Spleen (tissue), 11 donors: ENCODE results near the gene LRP1. TPM values are rescaled to one million over a fixed set of nuclear protein-coding genes. Genes with fewer than 3 reads are reported as not detected.

Source experiments
- DNase-seq: peaks from one replicate; pipeline ENCODE4 v3.0.0-alpha.2; 2020
- H3K27ac ChIP-seq, 8 donors: fragments of 200-600 bp; sonication (generic) in 7 of 8; 1 replicate in 4 of 8; 2 replicates in 4 of 8; pipeline versions ENCODE4 v1.5.0 to v1.8.0; 2016 to 2021; ENCODE audit warnings: inconsistent platforms in 4 of 8, mild to moderate bottlenecking in 4 of 8, moderate library complexity in 1 of 8
- H3K27me3 ChIP-seq, 7 donors: fragments of 200-600 bp; sonication (generic) in 6 of 7; replicated peaks in 1 of 7; 1 replicate in 4 of 7; 2 replicates in 3 of 7; pipeline versions ENCODE4 v1.5.0 to v1.8.0; 2016 to 2021; ENCODE audit warnings: inconsistent platforms in 3 of 7, mild to moderate bottlenecking in 1 of 7
- H3K36me3 ChIP-seq, 6 donors: fragments of 200-600 bp; sonication (generic) in 5 of 6; 1 replicate in 4 of 6; 2 replicates in 2 of 6; pipeline versions ENCODE4 v1.5.0 to v1.8.0; 2016 to 2021; ENCODE audit warnings: inconsistent platforms in 2 of 6
- H3K4me1 ChIP-seq, 6 donors: fragments of 200-600 bp; sonication (generic) in 5 of 6; 1 replicate in 3 of 6; 2 replicates in 3 of 6; pipeline versions ENCODE4 v1.5.0 to v1.8.0; 2016 to 2021; ENCODE audit warnings: inconsistent platforms in 3 of 6
- H3K4me3 ChIP-seq, 8 donors: fragments of 200-600 bp; sonication (generic) in 7 of 8; 1 replicate in 4 of 8; 2 replicates in 4 of 8; pipeline versions ENCODE4 v1.5.0 to v1.8.0; 2016 to 2021; ENCODE audit warnings: inconsistent platforms in 4 of 8, mild to moderate bottlenecking in 4 of 8, moderate library complexity in 2 of 8
- H3K9me3 ChIP-seq, 8 donors: fragments of 200-600 bp; sonication (generic) in 7 of 8; 1 replicate in 4 of 8; 2 replicates in 4 of 8; pipeline versions ENCODE4 v1.5.0 to v1.8.0; 2016 to 2021; ENCODE audit warnings: inconsistent platforms in 4 of 8
- CTCF ChIP-seq, 11 experiments: fragments of 200-600 bp in 7 of 11; fragments of 450-650 bp in 4 of 11; sonication (generic) in 4 of 11; IDR thresholded peaks in 8 of 11; conservative IDR thresholded peaks in 3 of 11; 1 replicate in 7 of 11; 2 replicates in 4 of 11; pipeline versions ENCODE4 v1.4.0 to v1.8.0; 2016 to 2021; ENCODE audit warnings: antibody characterized with exemption in 11 of 11, inconsistent platforms in 4 of 11, mild to moderate bottlenecking in 1 of 11
- POLR2A ChIP-seq, 3 donors: fragments of 450-650 bp; IDR thresholded peaks; one replicate each; pipeline ENCODE4 v1.5.1; 2017; ENCODE audit warnings: antibody characterized with exemption in 3 of 3, mild to moderate bottlenecking in 1 of 3
- POLR2AphosphoS5 ChIP-seq, 3 donors: sonication (generic); formaldehyde crosslinking; IDR thresholded peaks; one replicate each; pipeline ENCODE4 v1.5.1; 2017; ENCODE audit warnings: antibody characterized with exemption in 3 of 3
- WGBS, 5 donors: extraction: QIAGEN DNeasy Blood & Tissue Kit in 3 of 5; methylation state at CpG; one replicate each; pipeline versions ENCODE4 v1.1.5 to v1.1.7; 2013 to 2018; 5-methylcytosine and 5-hydroxymethylcytosine counted together
- intact Hi-C: fragments of 100-400 bp; cut with DNase I; formaldehyde crosslinking; loops from one replicate; pipeline ENCODE4 v1.15.0; 2023; ENCODE audit warnings: low total_unique reads
- polyA plus RNA-seq, 3 donors: library from polyadenylated mRNA; stranded (reverse); fragments of 200-250 nt; gene quantifications; one replicate each; pipeline ENCODE4 v1.2.1, GENCODE V29; 2013
- total RNA-seq, 7 donors: library from RNA; depleted of rRNA in 3 of 7; stranded (reverse); fragments of >200 nt in 3 of 7; fragmentation: NEBNext Ultra II Directional in 4 of 7; extraction: Animal tissue kit (Norgen Biotek cat#: 25700) in 4 of 7; gene quantifications; one replicate each; pipeline versions ENCODE4 v1.1.0 to v1.2.1, GENCODE V29; 2016 to 2021
- donor health status: healthy with polysubstance abuse.
- donor health status: DM: no; HTN: no; CAD: no; lungs with moderate emphysema.
- donor health status: DM: no; HTN: no; CAD: no.
- donor health status: Bipolar disorder and iron deficiency.
- donor health status: healthy.
- donor health status: DM: no; HTN: no; CAD: no.
- donor health status: DM: yes; HTN: yes; CAD: no.

LRP1 gene
- total and polyA plus RNA-seq, 10 donors: 8.9 to 216 (median 159) TPM

- 86 to 91% (median 89%) methylated on average over 24 to 27 of the region's 27 CpGs for WGBS, 5 donors
- Histone ChIP-seq H3K4me3 (no peak overlapping the region), H3K27me3 (peaks cover 0 to 50% (median 36%) of the 10 kb centered on the region in 7 donors), H3K36me3 (peaks cover 0 to 60% (median 8%) of the 10 kb centered on the region in 6 donors), H3K4me1 (peaks cover 15 to 44% (median 39%) of the 10 kb centered on the region in 6 donors), H3K9me3 (no peaks in the 10 kb centered on the region), H3K27ac (no peak overlapping the region)
- no peak for DNase-seq
- intact Hi-C loops: no loop called here
- TF ChIP-seq POLR2A (IDR thresholded peaks at IDR 0.05): no peak
- no peak for TF ChIP-seq POLR2AphosphoS5 (IDR thresholded peaks at IDR 0.05)
- TF ChIP-seq CTCF (IDR thresholded peaks at IDR 0.05 in 8 of 11, conservative IDR thresholded peaks at IDR 0.05 in 3 of 11): no peak
Measured at GRCh38 chr12:57211791-57212700, 83.8 kb downstream of the LRP1 start.

GRCh38 chr12:57212701-57213057 is 84.4 kb downstream of the LRP1 start:
- no peak for DNase-seq

GRCh38 chr12:57213058-57213715 is 84.9 kb downstream of the LRP1 start:
- 3 to 8% (median 6%) methylated on average over 16 of the region's 16 CpGs for WGBS, 5 donors
- Histone ChIP-seq H3K4me1 (peaks cover 21 to 55% (median 46%) of the 10 kb centered on the region in 6 donors), H3K27ac (no peak overlapping the region)

More at GRCh38 chr12:57212701-57213057, 84.4 kb downstream of the LRP1 start:
- H3K9me3 ChIP-seq: no peaks in the 10 kb centered on the region
- H3K36me3 ChIP-seq: peaks cover 0 to 54% (median 8%) of the 10 kb centered on the region in 6 donors
- peaks cover 0 to 57% (median 42%) of the 10 kb centered on the region in 7 donors for H3K27me3 ChIP-seq
- intact Hi-C loops: no loop called here
- TF ChIP-seq POLR2A (IDR thresholded peaks at IDR 0.05) (no peak), POLR2AphosphoS5 (IDR thresholded peaks at IDR 0.05) (peak in 1 of 3 donors; percentile 8)
- H3K4me1 ChIP-seq: peaks cover 21 to 50% (median 45%) of the 10 kb centered on the region in 6 donors
- H3K4me3 ChIP-seq: no peak overlapping the region
- H3K27ac ChIP-seq: no peak overlapping the region
- WGBS, 5 donors: 72 to 87% (median 85%) methylated on average over 7 of the region's 7 CpGs

More at GRCh38 chr12:57213058-57213715, 84.9 kb downstream of the LRP1 start:
- intact Hi-C loops: no loop called here
- Histone ChIP-seq H3K36me3 (peaks cover 0 to 49% (median 8%) of the 10 kb centered on the region in 6 donors), H3K27me3 (peaks cover 0 to 62% (median 47%) of the 10 kb centered on the region in 7 donors), H3K4me3 (no peak overlapping the region), H3K9me3 (no peaks in the 10 kb centered on the region)
- TF ChIP-seq CTCF (IDR thresholded peaks at IDR 0.05 in 8 of 11, conservative IDR thresholded peaks at IDR 0.05 in 3 of 11) (peak; percentile 89 to 99 (median 96)), POLR2AphosphoS5 (IDR thresholded peaks at IDR 0.05) (peak; percentile 44 to 69 (median 66)), POLR2A (IDR thresholded peaks at IDR 0.05) (no peak)
- DNase-seq: peak; percentile 95
